GM18519 (cell line): ENCODE data around the gene MSS51.

ENCODE experiments used
- ATAC-seq: cut with Tn5 transposase; IDR thresholded peaks from one replicate; pipeline ENCODE4 v1.9.1; 2021; ENCODE audit warnings: mild to moderate bottlenecking, moderate library complexity; ENCODE audit not compliant: unreplicated experiment, low FRiP score

MSS51 gene

GRCh38 chr10:73433538-73433867 lies at the start of gene MSS51:
TSS of gene MSS51 (minus strand) at chr10:73433561. CDS start at chr10:73428284, 5,277 bp downstream.
- no peak for ATAC-seq

DNA sequence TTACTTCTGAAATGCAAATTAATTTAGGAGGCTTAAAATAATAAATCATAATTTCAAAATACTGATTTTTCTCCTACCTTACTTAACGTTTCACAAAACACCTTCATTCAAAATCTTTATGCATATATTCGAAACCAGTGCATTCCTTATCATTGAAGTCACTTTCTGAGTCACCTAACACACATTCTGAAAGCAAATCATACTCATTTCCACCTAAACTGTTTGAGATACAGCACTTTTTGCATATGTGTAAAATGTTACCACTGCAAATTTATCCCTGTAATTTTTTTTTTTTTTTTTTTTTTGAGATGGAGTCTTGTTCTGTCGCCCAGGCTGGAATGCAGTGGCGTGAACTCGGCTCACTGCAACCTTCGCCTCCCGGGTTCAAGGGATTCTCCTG lies 46.8 kb upstream of the MSS51 start:
- ATAC-seq: no peak

GRCh38 chr10:73478636-73479035 lies 45.3 kb upstream of the MSS51 start:
- ATAC-seq: no peak

- ATAC-seq: no peak
Observed at GRCh38 chr10:73471226-73471625, 37.9 kb upstream of the MSS51 start.

DNA sequence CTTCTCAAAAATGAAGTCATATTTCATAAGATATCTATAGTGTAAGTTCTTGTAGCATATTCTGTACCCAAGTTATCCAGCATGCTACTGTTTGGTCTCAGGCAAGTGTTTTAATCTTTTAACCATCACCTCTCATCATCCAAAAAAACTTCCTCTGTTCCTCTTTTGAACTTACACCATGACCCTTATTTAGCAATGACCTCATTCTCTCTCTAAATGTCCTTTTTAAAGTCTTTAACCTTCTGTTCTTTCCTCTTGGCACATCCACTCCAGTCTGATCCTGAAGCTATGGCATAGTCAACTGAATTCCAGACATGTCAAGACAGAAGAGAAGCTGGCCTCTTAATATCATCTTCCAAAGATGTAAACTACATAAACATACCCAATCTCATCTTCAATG lies 36.2 kb upstream of the MSS51 start:
- ATAC-seq: no peak

GRCh38 chr10:73467206-73467605 lies 33.8 kb upstream of the MSS51 start:
- ATAC-seq: no peak

DNA sequence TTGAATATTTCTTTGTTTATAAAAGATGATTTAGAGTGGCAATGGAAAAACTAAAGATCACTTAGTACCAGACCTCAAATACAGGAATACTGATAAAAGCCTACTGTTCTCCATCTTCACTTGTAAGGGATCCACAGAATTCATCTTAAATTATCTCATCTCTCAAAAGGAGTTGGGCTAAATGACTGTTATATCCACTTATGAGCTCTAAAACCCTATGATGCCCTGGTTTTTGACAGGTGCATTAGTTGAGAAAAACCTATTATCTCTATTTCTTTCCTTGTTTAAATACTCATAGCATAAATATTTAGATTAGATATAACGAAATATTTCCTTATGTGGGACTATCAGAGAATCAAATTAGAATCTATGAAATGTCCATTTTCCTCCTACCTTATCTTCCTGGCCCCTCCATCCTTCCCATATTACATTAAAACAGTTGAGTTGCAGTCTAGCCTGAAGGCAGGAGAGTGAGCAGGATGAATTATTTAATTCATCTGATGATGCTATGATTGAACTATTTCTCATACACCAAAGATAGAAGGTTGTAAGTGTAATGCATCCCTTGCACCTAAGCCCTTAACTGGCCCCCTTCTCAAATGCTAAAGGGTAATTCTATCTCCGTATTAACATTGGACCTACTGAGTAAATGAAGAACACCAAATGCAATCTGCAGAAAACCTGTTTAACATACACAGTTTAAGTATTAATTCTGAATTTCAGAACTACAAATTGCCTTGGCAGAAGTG lies 32.8 kb upstream of the MSS51 start:
- no peak for ATAC-seq

DNA sequence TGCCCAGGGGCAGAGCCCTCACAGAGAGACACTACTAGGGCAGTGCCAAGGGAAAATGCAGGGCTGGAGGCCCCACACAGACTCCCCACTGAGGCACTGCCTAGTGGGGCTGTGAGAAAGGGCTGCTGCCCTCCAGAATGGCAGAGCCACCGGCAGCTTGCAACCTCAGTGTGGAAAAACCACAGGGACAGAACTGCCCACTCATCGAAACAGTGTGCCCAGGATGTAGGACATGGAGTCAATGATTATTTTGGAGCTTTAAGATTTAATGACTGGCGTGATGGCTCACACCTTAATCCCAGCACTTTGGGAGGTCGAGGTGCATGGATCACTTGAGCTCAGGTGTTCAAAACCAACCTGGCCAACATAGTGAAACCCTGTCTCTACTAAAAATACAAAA lies 27.5 kb upstream of the MSS51 start:
- no peak for ATAC-seq

- ATAC-seq: no peak
Observed at GRCh38 chr10:73459683-73460314, 26.4 kb upstream of the MSS51 start.

DNA sequence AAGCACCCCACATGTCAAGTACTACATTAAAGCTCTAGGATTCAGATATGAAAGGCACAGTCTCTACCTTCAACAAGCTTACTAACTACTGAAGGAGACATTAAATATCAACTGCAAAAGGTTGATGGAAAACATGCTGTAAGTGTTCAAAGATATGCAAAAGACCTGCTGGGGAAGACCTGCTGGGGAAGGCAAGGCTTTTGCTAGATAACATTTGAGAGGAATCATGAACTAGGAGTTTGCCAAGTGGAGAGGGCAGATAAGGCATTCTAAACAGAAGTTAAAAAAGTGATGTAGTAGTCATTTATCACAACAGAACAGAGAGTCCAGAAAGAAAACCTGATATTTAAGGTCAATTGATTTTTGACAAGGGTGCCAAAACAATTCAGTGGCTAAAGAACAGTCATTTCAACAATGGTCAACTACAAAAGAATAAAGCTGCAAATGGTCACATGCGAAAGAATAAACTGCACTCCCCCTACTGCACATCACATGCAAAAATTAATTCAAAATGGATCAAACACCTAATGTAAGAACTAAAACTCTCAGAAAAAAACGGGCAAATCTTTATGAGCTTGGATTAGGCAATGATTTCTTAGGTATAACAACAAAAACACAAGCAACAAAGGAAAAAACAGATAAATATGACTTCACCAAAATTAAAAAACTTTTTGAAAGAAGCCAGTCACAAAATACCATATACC lies 23.0 kb upstream of the MSS51 start:
- no peak for ATAC-seq

GRCh38 chr10:73449113-73449512 lies 15.8 kb upstream of the MSS51 start:
- no peak for ATAC-seq

DNA sequence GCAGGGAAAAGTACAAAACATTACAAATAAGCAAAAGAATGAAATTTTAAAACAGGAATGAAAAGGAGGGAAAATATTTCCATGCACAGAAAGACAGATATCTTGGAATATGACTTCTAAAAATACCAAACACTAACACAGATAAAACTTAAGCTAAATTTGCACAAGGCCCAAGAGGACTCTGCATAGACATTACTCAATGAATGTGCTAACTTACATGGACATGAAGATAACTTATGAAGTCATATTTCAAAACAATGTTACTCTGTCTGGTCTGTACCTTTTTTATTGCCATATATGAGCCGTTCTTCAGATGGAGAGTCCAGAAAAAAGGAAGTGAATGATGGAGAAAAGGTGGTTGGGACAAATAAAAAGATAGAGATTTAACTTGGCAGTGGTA lies 15.0 kb upstream of the MSS51 start:
- ATAC-seq: no peak

GRCh38 chr10:73446926-73447325 lies 13.6 kb upstream of the MSS51 start:
- no peak for ATAC-seq

GRCh38 chr10:73444457-73444856 lies 11.1 kb upstream of the MSS51 start:
- no peak for ATAC-seq

GRCh38 chr10:73439605-73440312 lies 6.4 kb upstream of the MSS51 start:
- ATAC-seq: no peak

- no peak for ATAC-seq
Observed at GRCh38 chr10:73439055-73439454, 5.7 kb upstream of the MSS51 start.

GRCh38 chr10:73432646-73433537 lies 469 bp downstream of the MSS51 start:
- no peak for ATAC-seq

DNA sequence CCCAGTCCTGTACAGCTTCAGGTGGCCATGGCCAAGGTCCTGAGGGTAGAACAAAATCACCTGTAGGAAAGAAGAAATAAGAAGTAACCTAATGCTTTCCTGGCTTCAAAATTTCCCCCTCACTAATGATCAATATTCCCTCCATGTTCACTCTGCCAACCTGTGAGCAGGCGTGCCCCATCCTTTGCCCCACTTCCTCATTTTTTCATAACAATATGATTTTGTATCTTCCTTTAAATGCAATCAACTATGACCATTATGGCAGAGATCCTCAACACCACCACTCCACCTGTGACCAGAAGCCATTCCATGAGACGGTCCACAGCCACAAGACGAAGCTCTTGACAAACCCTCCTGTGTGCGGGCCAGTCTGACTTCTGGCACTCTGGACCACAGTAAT lies 7.0 kb downstream of the MSS51 start:
- ATAC-seq: no peak

- no peak for ATAC-seq
Observed at GRCh38 chr10:73424478-73424877, 8.9 kb downstream of the MSS51 start.

- no peak for ATAC-seq
Observed at GRCh38 chr10:73423309-73423708, 10.1 kb downstream of the MSS51 start.
